Measurements from ENCODE around the gene RAPGEF3. TPM values are rescaled to one million over a fixed set of nuclear protein-coding genes. Genes with fewer than 3 reads are reported as not detected.

RAPGEF3 gene
- total RNA-seq, 2 donors from 2014 or later, result 0.62 to 1.4 TPM

DNA sequence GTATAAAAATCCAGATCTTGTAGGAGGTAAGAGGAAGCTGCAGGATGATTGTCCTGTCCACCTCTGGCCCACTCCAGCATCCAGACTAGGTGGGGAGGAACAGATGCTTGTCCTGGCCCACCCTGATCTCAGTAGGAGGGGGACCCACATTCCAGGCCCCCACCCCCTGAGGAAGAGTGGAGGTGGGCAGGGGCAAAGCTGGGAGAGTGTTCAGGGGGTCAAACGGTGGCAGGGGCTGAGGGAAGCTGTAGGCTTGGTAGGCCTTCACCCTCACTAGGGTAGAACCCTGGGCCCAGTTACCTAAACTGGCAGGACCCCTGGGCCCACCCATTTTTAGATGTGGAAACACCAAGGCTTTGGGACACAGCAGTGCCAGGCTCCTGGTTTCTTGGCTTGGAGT lies 18.5 kb upstream of the RAPGEF3 start:
- Mint-ChIP-seq H3K27me3 (ENCODE audit: low read depth) (peaks cover 5% of the 10 kb centered on the region), H3K4me3 (no peak overlapping the region), H3K4me1 (ENCODE audit: low read depth) (peaks cover 50% of the 10 kb centered on the region), H3K9me3 (no peaks in the 10 kb centered on the region), H3K36me3 (ENCODE audit: insufficient read depth in 2 of 2) (peaks cover 0 to 1% of the 10 kb centered on the region in 2 donors), H3K27ac (no peak overlapping the region)
- no peak for ATAC-seq (replicated peaks in 1 of 2)
- no peak for DNase-seq

DNA sequence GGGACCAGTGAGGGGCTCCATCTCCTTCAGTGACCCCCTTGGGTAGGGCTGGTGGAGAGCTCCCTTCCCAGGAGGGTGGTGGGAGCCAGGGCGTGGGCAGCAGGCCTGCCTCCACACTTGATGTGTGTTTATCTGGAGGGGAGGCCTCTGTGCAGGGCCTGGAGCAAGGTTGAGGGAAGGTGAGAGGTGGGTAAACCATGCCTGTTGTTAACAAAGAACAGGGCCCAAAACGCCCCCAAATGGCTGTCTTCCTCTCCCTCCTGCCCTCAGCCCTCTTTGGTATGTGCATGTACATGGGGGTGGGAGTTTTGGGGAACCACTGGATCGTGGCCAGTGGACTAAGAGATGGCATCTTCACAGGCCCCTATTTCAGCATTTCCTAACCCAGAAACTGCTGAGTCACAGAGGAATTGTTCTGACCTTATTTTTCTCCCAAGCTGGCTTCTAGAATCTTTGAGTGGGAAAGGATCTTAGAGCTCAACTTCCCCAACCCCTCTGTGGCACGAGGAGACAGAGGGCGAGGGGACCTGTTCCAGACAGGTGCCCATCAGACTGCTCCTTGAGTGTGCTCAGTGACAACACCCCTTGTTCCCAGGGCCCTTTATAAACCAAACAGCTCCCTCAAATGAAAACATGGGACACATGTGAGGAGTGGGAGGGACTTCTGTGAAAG lies 17.9 kb upstream of the RAPGEF3 start:
- Mint-ChIP-seq H3K4me3 (no peak overlapping the region), H3K4me1 (ENCODE audit: low read depth) (peaks cover 46% of the 10 kb centered on the region), H3K27me3 (ENCODE audit: low read depth) (peaks cover 6% of the 10 kb centered on the region), H3K36me3 (ENCODE audit: insufficient read depth in 2 of 2) (no peaks in the 10 kb centered on the region), H3K9me3 (no peaks in the 10 kb centered on the region), H3K27ac (no peak overlapping the region)
- no peak for ATAC-seq (replicated peaks in 1 of 2)
- no peak for DNase-seq

GRCh38 chr12:47775100-47775911 lies 16.6 kb upstream of the RAPGEF3 start:
- H3K27ac Mint-ChIP-seq, result peak overlapping the region; percentile 12
- H3K36me3 Mint-ChIP-seq (ENCODE audit: insufficient read depth in 2 of 2), result no peaks in the 10 kb centered on the region

GRCh38 chr12:47774663-47775062 lies 16.0 kb upstream of the RAPGEF3 start:
- Mint-ChIP-seq H3K4me1 (ENCODE audit: low read depth) (peaks cover 46% of the 10 kb centered on the region), H3K4me3 (peak overlapping the region in 1 of 2 donors; percentile 93), H3K36me3 (ENCODE audit: insufficient read depth in 2 of 2) (no peaks in the 10 kb centered on the region), H3K27ac (peak overlapping the region; percentile 72), H3K9me3 (no peaks in the 10 kb centered on the region), H3K27me3 (ENCODE audit: low read depth) (peaks cover 6% of the 10 kb centered on the region)
- ATAC-seq (replicated peaks in 1 of 2) (no peak), DNase-seq (no peak)

More at GRCh38 chr12:47775100-47775911, 16.6 kb upstream of the RAPGEF3 start:
- peak overlapping the region; percentile 24 to 93 for H3K4me3 Mint-ChIP-seq
- H3K4me1 Mint-ChIP-seq (ENCODE audit: low read depth), result peaks cover 46% of the 10 kb centered on the region
- peaks cover 6% of the 10 kb centered on the region for H3K27me3 Mint-ChIP-seq (ENCODE audit: low read depth)
- DNase-seq, result no peak
- no peak for ATAC-seq (replicated peaks in 1 of 2)
- H3K9me3 Mint-ChIP-seq, result no peaks in the 10 kb centered on the region

DNA sequence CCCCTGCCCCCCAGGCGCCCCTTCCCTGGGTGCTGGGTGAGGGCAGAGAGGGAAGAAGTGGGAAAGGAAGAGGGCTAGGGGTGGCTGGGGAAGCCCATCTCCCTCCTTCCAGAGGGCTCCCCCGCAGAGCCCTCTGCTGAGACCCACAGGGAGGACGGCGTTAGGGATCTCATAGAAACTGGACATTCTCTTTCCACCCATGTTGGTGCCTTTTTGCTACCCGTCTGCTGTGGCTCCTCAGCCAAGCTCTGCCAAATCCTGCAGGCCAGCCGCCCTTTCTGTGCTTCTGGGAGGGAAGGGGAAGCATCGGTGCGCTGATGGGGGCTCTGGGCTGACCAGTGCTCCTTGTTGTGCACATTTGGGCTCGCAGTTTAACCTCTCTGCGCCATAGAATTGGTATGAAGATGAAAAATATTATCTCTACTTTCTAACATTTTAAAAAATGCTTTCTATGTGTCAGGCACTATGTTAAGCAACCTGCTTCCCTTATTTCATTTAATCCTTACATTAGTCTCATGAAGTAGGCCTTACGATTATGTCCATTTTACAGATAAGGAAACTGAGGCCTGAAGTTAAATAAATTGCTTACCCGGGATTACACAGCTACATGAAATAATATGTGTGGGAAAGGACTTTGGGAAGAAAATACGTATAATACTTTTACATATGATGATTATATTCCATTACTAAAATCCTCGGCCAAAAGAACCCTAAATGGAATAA lies 15.3 kb upstream of the RAPGEF3 start:
- Mint-ChIP-seq H3K4me1 (ENCODE audit: low read depth) (peaks cover 40% of the 10 kb centered on the region), H3K4me3 (peak overlapping the region; percentile 93 to 94), H3K36me3 (ENCODE audit: insufficient read depth in 2 of 2) (no peaks in the 10 kb centered on the region), H3K27me3 (ENCODE audit: low read depth) (peaks cover 6% of the 10 kb centered on the region), H3K9me3 (no peaks in the 10 kb centered on the region), H3K27ac (peak overlapping the region; percentile 72)
- ATAC-seq (replicated peaks in 1 of 2) (no peak), DNase-seq (no peak)

DNA sequence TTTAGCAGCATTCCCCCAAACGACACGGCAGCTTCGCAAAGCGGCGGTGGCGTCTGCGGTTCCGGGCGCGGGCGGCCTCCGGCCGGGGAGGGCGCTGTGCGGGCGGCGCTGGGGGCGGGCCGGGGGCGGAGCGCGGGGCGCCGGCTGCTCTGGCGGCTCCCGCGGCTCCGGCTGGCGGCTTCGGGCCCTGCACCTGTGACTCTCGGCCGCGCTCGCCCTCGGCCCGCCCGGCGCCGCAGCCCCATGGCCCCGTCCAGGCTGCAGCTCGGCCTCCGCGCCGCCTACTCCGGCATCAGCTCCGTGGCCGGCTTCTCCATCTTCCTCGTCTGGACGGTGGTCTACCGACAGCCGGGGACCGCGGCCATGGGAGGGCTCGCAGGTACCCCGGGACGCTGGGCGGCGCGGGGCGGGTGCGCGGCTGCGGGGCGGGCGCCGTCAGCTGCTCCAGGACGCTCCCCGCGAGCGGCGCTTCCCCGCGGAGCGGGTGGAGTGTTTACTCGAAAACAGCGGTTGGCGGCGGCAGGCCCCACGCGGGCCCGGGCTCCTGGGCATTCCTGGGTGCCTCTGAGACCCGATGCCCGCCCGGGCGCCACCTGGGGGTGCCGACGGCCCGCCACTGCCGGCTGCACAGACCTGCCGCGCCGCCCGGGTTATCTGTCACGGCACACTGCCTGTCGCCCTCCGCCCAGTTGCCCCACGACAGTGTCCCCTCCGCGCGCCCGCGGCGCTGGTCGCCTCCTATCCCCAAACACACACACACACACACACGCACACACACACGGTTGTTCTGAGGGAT lies 14.6 kb upstream of the RAPGEF3 start, which contains the start of gene SLC48A1:
TSS of gene SLC48A1 (plus strand) at position 177 of the 796 bp plus-strand sequence. CDS start at position 244, 67 bp downstream.
- ATAC-seq (replicated peaks in 1 of 2) (peak; percentile 80 to 81), DNase-seq (peak; percentile 80 to 85)
- Mint-ChIP-seq H3K27me3 (ENCODE audit: low read depth) (peaks cover 6% of the 10 kb centered on the region), H3K27ac (peak within 1 kb of the TSS; percentile 89), H3K9me3 (no peaks in the 10 kb centered on the region), H3K4me3 (peak within 1 kb of the TSS; percentile 93 to 94), H3K4me1 (ENCODE audit: low read depth) (peaks cover 39% of the 10 kb centered on the region), H3K36me3 (ENCODE audit: insufficient read depth in 2 of 2) (no peaks in the 10 kb centered on the region)

- H3K27ac Mint-ChIP-seq, result peak overlapping the region; percentile 89
- ATAC-seq (replicated peaks in 1 of 2), result no peak
Observed at GRCh38 chr12:47772738-47773061, 14.0 kb upstream of the RAPGEF3 start.

GRCh38 chr12:47772094-47772660 lies 13.5 kb upstream of the RAPGEF3 start:
- DNase-seq, result no peak
- Mint-ChIP-seq H3K4me3 (peak overlapping the region; percentile 83 to 84), H3K27ac (peak overlapping the region; percentile 89), H3K9me3 (no peaks in the 10 kb centered on the region), H3K27me3 (ENCODE audit: low read depth) (peaks cover 6% of the 10 kb centered on the region), H3K4me1 (ENCODE audit: low read depth) (peaks cover 39% of the 10 kb centered on the region), H3K36me3 (ENCODE audit: insufficient read depth in 2 of 2) (no peaks in the 10 kb centered on the region)
- no peak for ATAC-seq (replicated peaks in 1 of 2)

More at GRCh38 chr12:47772738-47773061, 14.0 kb upstream of the RAPGEF3 start:
- H3K9me3 Mint-ChIP-seq, result no peaks in the 10 kb centered on the region
- no peak for DNase-seq
- H3K27me3 Mint-ChIP-seq (ENCODE audit: low read depth), result peaks cover 6% of the 10 kb centered on the region
- H3K4me3 Mint-ChIP-seq, result peak overlapping the region; percentile 83 to 84
- H3K36me3 Mint-ChIP-seq (ENCODE audit: insufficient read depth in 2 of 2), result no peaks in the 10 kb centered on the region
- peaks cover 39% of the 10 kb centered on the region for H3K4me1 Mint-ChIP-seq (ENCODE audit: low read depth)

GRCh38 chr12:47771304-47771703 lies 12.6 kb upstream of the RAPGEF3 start:
- Mint-ChIP-seq H3K4me1 (ENCODE audit: low read depth) (peaks cover 32% of the 10 kb centered on the region), H3K27me3 (ENCODE audit: low read depth) (peaks cover 6% of the 10 kb centered on the region), H3K4me3 (no peak overlapping the region), H3K27ac (no peak overlapping the region), H3K9me3 (no peaks in the 10 kb centered on the region), H3K36me3 (ENCODE audit: insufficient read depth in 2 of 2) (no peaks in the 10 kb centered on the region)
- ATAC-seq (replicated peaks in 1 of 2) (no peak), DNase-seq (no peak)

DNA sequence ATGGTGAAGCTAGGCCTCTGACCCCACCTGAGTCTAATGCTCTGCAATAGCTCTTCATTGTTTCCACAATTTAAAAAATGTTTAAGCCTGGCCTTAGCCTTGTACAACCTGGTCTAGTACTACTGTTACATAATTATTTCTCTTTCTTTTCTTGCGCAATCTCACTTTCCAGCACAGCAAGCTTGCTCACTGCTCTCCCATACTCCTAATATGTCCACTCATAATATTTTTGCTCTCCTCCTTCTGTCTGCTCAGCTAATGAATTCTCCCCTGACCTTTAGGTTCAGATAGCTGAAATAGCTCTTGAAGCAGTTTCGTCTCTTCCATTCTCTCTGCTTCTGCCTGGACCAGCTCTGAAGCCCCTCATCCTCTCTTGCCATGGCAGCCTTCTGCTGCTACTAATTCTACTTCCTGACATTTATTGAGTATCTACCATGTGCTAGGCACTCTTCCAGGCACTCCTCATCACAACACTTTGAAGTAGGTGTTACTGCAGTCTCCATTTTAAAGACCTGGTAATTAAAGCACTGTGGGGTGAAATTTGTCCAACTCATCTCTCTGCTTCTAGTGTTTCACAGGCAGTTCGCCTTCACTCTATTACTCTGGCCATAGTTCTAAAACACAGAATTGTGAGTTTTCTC lies 11.5 kb upstream of the RAPGEF3 start:
- no peaks in the 10 kb centered on the region for H3K9me3 Mint-ChIP-seq
- peaks cover 6% of the 10 kb centered on the region for H3K27me3 Mint-ChIP-seq (ENCODE audit: low read depth)
- no peak overlapping the region for H3K4me3 Mint-ChIP-seq
- DNase-seq, result no peak
- no peak overlapping the region for H3K27ac Mint-ChIP-seq
- ATAC-seq (replicated peaks in 1 of 2), result no peak
- peaks cover 21% of the 10 kb centered on the region for H3K4me1 Mint-ChIP-seq (ENCODE audit: low read depth)
- no peaks in the 10 kb centered on the region for H3K36me3 Mint-ChIP-seq (ENCODE audit: insufficient read depth in 2 of 2)

- Mint-ChIP-seq H3K4me1 (ENCODE audit: low read depth) (peaks cover 15% of the 10 kb centered on the region), H3K4me3 (no peak overlapping the region), H3K27ac (no peak overlapping the region), H3K9me3 (no peaks in the 10 kb centered on the region), H3K36me3 (ENCODE audit: insufficient read depth in 2 of 2) (no peaks in the 10 kb centered on the region), H3K27me3 (ENCODE audit: low read depth) (peaks cover 6% of the 10 kb centered on the region)
- ATAC-seq (replicated peaks in 1 of 2) (no peak), DNase-seq (no peak)
Observed at GRCh38 chr12:47769234-47770085, 10.8 kb upstream of the RAPGEF3 start.
